NCI-H187 (cell line): ENCODE results near the gene MYORG.
"Not testable (repeated sequence)": the region's sequence is repeated elsewhere in the genome, so short reads cannot be mapped to it uniquely, and the experiment has no call there.

Experiments used
- DNase-seq, 2 experiments: peaks; one replicate each; lab custom pipeline; 2025; lab: John Stamatoyannopoulos, UW

The MYORG gene

GRCh38 chr9:34368796-34369195 lies 7.9 kb downstream of the MYORG start:
- not testable (repeated sequence) for DNase-seq

- DNase-seq = not testable (repeated sequence)
Observed at GRCh38 chr9:34367751-34368410, 8.8 kb downstream of the MYORG start.

GRCh38 chr9:34366365-34366764 lies 10.3 kb downstream of the MYORG start:
- DNase-seq = no peak

GRCh38 chr9:34365282-34365681 lies 11.4 kb downstream of the MYORG start:
- no peak for DNase-seq

GRCh38 chr9:34363619-34364351 lies 12.9 kb downstream of the MYORG start:
- DNase-seq = no peak

- no peak for DNase-seq
Observed at GRCh38 chr9:34362614-34363214, 14.0 kb downstream of the MYORG start.

GRCh38 chr9:34352957-34353356 lies 23.7 kb downstream of the MYORG start:
- DNase-seq = not testable (repeated sequence)

- not testable (repeated sequence) for DNase-seq
Observed at GRCh38 chr9:34352122-34352652, 24.5 kb downstream of the MYORG start.

GRCh38 chr9:34349324-34349723 lies 27.4 kb downstream of the MYORG start:
- DNase-seq = no peak

GRCh38 chr9:34347800-34348158 lies 28.9 kb downstream of the MYORG start:
- DNase-seq = no peak

GRCh38 chr9:34346873-34347799 lies 29.6 kb downstream of the MYORG start:
- DNase-seq = no peak

- DNase-seq = no peak
Observed at GRCh38 chr9:34343605-34344004, 33.1 kb downstream of the MYORG start.

GRCh38 chr9:34343090-34343489 lies 33.6 kb downstream of the MYORG start:
- DNase-seq = no peak

- DNase-seq = no peak
Observed at GRCh38 chr9:34341659-34342295, 34.9 kb downstream of the MYORG start.

GRCh38 chr9:34338665-34339385 lies 37.9 kb downstream of the MYORG start:
- DNase-seq = no peak

- DNase-seq = not testable (repeated sequence)
Observed at GRCh38 chr9:34338079-34338478, 38.6 kb downstream of the MYORG start.

- no peak for DNase-seq
Observed at GRCh38 chr9:34337403-34337802, 39.3 kb downstream of the MYORG start.

- no peak for DNase-seq
Observed at GRCh38 chr9:34335376-34335775, 41.3 kb downstream of the MYORG start.

GRCh38 chr9:34334916-34335315 lies 41.8 kb downstream of the MYORG start:
- no peak for DNase-seq

GRCh38 chr9:34334337-34334824 lies 42.3 kb downstream of the MYORG start:
- no peak for DNase-seq

- no peak for DNase-seq
Observed at GRCh38 chr9:34333836-34334235, 42.9 kb downstream of the MYORG start.
